ENCODE results near the gene FCHSD2.
A peak's percentile ranks its signal among the peaks of the same experiment; 100 is the strongest.

The FCHSD2 gene

GRCh38 chr11:73171436-73172161 lies 29.5 kb upstream of the FCHSD2 start:
- no peak for DNase-seq

- DNase-seq, result no peak
These were observed 28.0 kb upstream of the FCHSD2 start for GRCh38 chr11:73170140-73170539.

GRCh38 chr11:73168925-73169579 lies 26.9 kb upstream of the FCHSD2 start:
- DNase-seq, result no peak

- no peak for DNase-seq
These were observed 25.3 kb upstream of the FCHSD2 start for GRCh38 chr11:73167363-73167954.

GRCh38 chr11:73164803-73165540 lies 22.9 kb upstream of the FCHSD2 start:
- no peak for DNase-seq

GRCh38 chr11:73163638-73164174 lies 21.6 kb upstream of the FCHSD2 start:
- DNase-seq, result no peak

- no peak for DNase-seq
These were observed 20.1 kb upstream of the FCHSD2 start for GRCh38 chr11:73162196-73162740.

- DNase-seq, result no peak
These were observed 18.1 kb upstream of the FCHSD2 start for GRCh38 chr11:73160005-73160760.

- DNase-seq, result no peak
These were observed 17.2 kb upstream of the FCHSD2 start for GRCh38 chr11:73159297-73159696.

- no peak for DNase-seq
These were observed 16.4 kb upstream of the FCHSD2 start for GRCh38 chr11:73158356-73159051.

GRCh38 chr11:73157101-73158010 lies 15.2 kb upstream of the FCHSD2 start:
- peak; percentile 5 for DNase-seq

GRCh38 chr11:73156686-73157085 lies 14.6 kb upstream of the FCHSD2 start:
- DNase-seq, result no peak

GRCh38 chr11:73156114-73156513 lies 14.0 kb upstream of the FCHSD2 start:
- DNase-seq, result peak; percentile 95

GRCh38 chr11:73155102-73155501 lies 13.0 kb upstream of the FCHSD2 start:
- DNase-seq, result no peak

- DNase-seq, result no peak
These were observed 12.1 kb upstream of the FCHSD2 start for GRCh38 chr11:73154178-73154577.

- DNase-seq, result peak; percentile 29
These were observed 10.9 kb upstream of the FCHSD2 start for GRCh38 chr11:73152861-73153483.

- no peak for DNase-seq
These were observed 10.2 kb upstream of the FCHSD2 start for GRCh38 chr11:73152086-73152853.

- no peak for DNase-seq
These were observed 9.3 kb upstream of the FCHSD2 start for GRCh38 chr11:73151416-73151815.

GRCh38 chr11:73149105-73149504 lies 7.0 kb upstream of the FCHSD2 start:
- DNase-seq, result no peak

All from NCI-H2171 treated with DMSO at 0.1 percent for 48 hours (cell line).